GM21619 (cell line): ENCODE results near the gene TMEM218.

Experiments used
- ATAC-seq: cut with Tn5 transposase; IDR thresholded peaks from one replicate; pipeline ENCODE4 v1.9.1; 2021; ENCODE audit not compliant: unreplicated experiment

TMEM218 gene

DNA sequence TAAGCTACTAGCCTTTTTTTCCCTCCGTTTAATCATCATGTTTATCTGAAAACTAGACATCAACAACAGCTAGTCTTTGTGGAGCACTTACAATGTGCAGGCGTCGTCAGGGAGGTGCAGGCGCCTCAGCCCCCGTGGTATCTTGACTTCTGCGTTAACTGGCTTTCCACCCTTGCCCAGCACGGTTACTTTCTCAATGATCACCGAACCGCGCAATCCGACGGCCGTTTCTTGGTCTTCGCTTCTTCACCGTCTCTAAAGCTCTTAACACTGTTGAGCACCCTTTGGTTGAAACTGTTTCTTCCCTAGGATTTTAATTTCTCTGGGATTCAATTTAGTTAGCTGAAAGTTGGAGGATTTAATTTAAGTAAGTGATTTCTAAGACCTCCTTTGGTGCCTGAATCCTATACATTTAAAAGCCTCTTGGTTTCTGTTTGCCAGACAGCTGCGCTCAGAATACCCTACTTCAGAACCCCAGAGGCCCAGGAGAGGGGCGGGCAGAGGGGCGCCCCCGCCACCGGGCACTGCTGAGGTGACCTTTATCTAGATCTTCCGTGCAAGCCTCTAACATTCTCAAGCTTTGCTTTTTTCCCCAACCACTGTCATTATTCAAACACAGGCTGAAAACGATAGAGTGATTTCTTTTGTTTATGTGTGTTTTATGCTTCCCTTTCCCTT, 18.0 kb upstream of the TMEM218 start:
- ATAC-seq = no peak

DNA sequence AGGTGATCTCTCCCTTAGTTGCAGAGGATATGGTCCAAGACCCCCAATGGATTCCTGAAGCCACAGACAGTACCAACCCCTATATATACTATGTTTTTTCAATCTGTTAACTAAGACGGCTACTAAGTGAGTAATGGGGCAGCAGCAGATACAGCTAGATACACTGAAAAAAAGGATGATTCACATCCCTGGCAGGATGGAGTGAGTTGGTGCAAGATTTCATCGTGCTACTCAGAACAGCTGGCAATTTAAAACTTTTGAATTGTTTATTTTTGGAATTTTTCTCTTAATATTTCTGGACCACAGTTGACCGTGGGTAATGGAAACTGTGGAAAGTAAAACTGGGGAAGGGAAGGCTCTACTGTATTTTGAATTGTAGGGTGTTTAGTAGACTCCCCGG, 17.0 kb upstream of the TMEM218 start:
- no peak for ATAC-seq

DNA sequence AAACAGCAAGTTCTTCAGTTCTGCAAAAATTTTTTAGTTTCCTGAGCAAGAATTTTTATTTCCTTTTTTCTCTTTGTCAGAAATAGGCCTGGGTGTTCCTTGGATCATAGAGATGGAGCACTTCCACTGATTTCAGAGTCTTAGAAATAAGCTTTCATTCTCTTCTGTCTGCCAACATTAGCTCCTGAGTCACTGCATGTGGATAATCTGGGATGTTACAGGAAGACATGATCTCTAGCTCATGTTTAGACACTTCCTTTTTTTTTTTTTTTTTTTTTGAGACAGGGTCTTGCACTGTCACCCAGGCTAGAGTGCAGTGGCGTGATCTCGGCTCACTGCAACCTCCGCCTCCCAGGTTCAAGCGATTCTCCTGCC, 13.2 kb upstream of the TMEM218 start:
- no peak for ATAC-seq

DNA sequence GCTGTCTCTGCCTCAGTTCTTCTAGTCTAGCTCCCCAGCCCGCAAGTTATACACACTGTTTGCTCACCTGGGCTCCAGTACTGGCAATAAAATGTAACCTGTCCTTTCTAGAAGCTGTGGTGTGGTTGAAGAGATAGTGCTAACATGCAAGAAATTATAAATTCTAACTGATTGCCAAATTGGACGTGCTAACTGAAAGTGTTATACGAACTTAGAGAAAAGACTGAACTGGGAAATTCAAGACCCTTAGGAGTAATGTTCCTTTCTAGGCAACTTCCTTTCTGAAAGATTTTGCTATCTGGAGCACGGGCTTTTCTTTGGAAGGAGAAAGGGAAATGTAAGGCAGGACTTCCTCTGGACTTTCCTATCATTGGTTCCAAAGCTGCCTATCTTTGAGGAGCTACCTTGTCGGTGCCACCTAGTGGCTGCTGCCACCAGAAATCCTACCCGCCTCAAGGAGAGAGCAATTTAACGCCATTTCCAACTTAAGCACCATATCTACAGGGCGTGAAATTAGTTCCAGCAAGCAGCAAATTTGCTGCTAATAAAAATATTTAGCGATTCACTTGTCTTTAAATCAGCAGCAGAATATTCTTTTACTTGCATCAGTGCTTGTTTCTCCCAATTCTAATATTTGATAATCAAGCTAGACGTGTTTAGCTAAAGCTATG, 12.7 kb upstream of the TMEM218 start:
- peak; percentile 89 for ATAC-seq

DNA sequence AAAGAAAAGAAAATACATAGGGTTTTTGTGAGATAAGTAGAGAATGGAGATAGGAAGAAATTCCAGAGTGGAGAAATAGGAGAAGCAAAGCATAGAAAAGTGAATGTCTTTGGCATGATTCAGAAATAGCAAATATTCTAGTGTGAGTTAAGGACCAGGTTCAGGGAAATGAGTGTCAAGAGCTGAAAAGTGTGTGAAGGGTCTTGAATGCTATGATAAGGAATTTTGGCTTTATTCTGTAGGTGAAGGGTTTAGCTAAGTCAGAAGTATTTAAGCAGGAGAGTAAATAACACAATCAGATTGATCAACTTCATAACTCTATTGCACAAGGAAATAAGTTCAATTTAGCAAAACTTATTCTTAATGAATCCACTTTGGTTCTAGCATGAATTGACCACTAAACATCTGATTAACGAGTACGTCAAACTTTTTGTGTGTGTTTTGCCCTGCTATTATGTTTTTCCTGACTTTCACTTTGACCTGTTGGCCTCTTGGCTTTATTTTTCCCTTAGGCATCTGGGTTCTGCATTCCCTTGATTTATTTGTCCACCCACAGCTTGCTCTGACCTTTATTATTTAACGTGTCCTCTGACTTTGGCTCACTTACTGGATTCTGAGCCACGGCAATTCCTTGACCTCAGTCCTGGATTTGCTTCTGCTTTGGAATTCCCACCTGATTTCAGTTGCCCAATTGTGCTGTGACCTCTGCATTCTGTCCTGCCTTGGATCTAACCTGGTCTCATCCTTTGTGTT, 11.9 kb upstream of the TMEM218 start:
- no peak for ATAC-seq

DNA sequence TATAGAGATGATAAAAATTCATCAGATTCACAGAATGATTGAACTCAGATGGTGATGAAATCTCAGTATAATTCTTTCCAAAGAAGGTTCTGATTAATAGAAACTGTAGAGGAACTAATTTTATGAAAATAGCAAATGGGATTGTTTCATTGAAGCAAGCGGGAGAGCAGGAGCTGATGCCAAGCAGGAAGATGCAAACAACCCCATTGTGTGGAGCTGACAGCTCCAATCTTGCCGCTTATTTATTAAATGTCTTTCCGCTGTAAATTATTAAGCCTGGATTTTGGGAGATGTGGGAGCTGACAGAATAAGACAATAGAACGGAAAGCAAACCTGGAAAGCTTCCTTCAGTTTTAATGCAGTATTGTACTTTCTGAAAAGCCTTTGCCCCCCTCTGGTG, 6.0 kb upstream of the TMEM218 start:
- no peak for ATAC-seq

DNA sequence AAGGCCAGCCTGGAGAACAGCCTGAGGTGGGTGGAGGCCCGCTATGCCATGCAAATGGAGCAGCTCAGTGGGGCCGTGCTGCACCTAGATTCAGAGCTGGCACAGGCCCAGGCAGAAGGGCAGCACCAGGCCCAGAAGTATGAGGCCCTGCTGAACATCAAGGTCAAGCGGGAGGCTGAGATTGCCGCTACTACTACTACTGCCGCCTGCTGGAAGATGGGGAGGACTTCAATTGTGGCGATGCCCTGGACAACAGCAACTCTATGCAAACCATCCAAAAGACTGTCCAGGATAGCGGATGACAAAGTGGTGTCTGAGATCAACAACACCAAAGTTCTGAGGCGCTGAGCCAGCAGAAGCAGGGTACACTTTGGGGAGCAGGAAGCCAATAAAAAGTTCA, 3.1 kb upstream of the TMEM218 start:
- ATAC-seq = no peak

DNA sequence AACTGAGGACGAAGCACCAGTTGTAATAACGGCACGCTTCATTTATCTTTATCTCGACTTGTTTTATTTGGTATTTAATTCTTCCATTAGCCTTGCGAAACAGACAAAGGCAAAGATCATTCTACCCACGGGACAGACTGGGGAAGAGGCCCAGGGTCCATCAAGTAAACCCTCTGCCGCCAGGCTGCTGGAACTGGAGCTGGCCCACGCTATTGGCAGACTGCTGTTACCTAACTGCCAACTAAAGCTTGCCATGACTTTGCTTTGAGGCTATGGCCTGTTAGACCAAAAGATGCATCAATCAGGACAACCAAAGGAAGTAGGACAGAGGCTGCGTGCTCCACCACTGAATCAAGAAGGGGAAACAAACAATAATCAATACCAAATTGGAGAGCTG, 780 bp upstream of the TMEM218 start:
- ATAC-seq = no peak

DNA sequence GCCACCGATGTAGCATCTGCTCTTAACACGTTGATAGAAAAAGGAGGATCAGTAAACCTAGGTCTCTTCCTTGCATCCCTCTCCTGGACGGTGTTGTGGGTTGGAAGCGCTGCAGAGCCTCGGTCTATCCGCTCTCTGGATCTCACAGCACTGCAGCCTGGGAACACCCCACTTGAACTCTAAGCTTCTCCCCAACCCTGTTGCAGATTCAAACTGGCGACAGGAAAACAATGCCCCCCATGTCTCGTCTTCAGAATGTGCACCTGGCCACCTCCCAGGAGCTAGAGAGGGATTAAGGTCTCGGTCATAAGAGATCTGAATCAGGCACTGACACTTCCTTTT, 454 bp downstream of the TMEM218 start:
- no peak for ATAC-seq

DNA sequence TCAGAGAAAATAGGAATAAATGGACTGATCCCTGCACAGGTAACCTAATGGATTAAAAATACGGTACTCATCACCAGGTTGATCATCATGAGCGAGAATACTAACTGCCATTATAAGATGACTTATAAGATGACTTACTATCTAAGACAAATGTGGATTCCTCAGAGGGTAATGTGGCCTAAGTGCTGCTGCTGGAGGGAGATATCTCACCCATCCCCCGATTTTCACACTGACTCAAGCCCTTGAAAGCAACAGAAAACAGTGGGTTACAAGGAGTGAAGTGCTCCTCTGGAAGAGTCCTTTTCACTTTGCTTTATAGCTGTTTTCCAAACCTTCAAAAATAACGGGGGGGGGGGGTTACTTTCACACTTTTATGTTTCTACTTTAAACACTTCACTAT, 920 bp downstream of the TMEM218 start:
- no peak for ATAC-seq

DNA sequence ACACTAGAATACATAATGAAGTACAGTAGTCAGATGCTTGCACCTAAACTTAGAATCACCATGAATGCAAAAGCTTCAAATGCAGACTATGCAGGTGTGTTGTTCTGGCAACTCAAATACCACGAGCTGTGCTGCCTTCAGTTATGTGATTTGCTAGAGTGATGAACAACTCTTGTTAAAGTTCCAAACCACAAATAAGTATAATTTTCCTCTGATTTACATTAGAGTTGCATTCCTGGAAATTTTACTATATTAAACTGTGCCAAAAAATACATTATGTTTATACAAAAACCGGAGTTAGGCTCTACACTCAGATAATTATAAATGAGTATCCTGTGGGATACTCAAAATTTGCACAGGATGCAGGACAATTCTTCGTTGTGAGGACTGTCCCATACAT, 3.0 kb downstream of the TMEM218 start:
- ATAC-seq = no peak

DNA sequence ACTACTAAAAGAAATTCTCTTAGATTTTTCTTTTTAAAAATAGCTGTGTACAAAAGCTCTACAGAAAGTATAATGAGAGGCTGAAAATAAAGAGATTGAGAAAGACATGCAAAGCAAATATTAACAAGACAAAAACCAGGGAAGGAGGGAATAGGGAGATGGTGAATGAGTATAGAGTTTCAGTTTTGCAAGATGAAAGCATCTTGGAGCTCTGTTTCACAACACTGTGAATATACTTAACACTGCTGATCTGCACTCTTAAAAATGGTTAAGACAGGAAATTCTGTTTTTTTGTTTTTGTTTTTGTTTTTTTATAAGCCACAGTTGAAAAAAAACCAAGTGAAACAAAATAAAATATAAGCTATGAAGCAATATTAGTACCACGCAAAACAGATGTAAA, 5.5 kb downstream of the TMEM218 start:
- peak; percentile 50 for ATAC-seq

DNA sequence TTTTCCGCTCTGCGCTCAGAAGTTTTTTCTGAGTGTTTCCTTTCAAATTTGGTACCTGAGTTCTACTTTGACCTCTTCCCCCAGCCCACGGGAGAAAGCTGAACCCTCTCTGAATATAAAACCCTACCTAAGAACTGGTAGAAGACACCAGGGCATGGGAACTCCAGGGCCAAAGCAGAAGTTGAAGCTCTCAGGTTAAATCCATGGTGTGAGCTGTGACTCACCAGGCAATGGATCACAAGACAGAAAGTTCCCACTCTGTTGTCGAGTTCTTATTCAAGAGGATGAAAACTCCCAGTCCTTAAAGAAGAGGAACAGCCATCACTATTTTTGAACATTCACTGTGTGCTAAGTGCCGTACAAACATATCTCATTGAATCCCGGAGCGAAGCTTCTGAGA, 8.9 kb downstream of the TMEM218 start:
- ATAC-seq = no peak

DNA sequence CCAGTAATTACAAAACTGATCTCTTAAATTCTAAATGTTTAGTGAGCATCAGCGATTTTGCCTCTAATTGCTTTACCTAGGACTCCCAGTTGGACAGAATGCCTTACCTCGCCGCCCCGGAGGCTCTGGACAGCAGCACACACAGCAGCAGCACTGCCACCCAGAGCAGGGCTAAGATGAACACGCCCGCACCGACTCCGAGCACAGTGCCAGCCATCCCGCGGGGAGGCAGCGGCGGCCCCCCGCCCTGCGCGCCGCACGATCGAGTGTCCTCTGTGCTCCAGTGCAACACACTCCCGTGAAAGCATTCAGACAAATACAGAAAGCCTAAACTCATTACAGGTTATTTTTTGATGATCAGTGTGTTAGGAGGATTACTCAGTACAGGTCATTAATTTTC, 9.4 kb downstream of the TMEM218 start:
- ATAC-seq = no peak

DNA sequence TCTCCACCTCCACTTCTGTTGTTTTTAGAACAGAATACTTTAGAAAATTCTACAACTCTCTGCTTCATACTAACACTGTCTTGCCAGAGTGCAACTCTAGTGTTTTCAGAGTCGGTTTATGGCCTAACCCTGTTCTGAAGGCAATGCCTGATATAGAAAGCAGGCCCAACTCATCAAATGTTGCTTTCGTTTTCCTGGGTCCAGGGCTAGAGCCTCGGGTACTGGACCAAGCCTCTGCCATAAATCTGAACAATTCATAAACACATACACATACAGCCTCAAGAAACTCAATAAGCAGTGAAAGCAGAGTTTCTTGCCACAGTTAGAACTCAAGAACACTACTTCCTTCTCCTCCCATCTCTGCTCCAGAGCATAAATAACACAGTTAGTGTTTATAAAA, 9.8 kb downstream of the TMEM218 start:
- ATAC-seq = no peak

DNA sequence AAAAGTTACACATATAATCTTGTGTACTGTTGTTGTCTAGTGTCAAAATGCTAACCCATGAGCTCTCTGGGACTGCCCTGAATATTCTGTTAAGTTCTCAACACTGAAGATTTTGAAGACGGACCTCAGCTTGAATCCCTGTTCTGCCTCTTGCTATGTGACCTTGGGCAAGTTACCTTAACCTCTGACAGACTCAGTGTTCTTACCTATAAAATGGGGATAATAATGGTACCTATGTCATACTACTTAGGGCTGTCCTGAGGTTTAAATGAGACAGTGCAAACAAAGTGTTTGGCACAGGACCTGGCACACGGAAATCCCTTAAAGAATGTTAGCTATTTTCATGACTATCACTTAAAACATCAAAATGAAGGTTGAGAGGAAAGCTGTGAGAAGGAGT, 11.3 kb downstream of the TMEM218 start:
- no peak for ATAC-seq

DNA sequence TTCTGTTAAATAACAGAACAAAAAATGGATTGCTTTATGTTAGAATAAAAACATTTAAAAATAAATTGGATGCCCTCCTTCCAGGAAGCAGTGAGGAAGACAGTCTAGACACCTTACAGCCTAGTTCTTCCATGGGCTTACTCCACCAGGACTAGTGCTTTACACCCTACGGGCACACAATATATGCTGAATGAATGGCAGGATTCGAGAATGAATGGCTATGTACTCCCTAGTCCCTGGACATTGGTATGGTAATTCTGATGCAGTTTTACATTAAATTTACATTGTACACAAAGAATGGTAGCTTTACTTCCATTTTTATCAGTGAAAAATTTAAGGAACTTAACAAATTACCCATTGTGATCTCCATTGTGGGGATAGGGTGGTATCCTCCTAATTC, 16.7 kb downstream of the TMEM218 start:
- no peak for ATAC-seq

DNA sequence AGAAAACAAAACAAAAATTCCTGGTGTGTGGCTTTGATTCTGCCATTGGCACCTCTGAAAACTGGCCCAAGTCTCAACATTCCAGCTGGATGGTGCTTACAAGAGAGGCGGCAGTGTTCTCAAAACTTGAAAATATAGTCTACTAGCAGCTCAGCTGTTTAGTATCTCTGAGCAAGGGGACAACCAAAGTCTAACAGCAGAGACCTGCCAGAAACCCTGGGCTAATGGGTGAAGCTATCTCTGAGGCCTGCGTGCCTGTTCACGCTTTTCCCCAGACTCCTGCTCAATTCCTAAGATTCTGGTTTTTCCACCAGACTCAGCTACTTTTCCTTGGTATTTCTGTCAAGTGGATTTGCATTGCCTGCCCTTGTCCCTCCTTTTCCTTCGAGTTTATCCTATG, 17.9 kb downstream of the TMEM218 start:
- no peak for ATAC-seq

DNA sequence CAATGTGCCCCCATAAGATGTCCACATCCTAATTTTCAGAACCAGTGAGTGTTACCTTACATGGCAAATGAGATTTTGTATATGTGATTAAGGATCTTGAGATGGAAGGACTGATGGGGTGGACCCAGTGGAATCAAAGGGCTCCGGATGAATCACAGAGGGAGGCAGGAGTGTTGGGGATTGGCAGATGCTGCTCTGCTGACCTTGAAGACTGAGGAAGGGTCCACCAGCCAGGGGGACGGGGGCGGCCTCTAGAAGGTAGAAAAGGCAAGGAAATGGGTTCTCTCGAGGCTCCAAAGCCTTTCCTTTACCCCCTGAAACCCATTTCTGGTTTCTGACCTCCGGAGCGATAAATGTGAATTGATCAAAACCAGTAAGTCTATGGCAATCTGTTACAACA, 18.8 kb downstream of the TMEM218 start:
- ATAC-seq = no peak

DNA sequence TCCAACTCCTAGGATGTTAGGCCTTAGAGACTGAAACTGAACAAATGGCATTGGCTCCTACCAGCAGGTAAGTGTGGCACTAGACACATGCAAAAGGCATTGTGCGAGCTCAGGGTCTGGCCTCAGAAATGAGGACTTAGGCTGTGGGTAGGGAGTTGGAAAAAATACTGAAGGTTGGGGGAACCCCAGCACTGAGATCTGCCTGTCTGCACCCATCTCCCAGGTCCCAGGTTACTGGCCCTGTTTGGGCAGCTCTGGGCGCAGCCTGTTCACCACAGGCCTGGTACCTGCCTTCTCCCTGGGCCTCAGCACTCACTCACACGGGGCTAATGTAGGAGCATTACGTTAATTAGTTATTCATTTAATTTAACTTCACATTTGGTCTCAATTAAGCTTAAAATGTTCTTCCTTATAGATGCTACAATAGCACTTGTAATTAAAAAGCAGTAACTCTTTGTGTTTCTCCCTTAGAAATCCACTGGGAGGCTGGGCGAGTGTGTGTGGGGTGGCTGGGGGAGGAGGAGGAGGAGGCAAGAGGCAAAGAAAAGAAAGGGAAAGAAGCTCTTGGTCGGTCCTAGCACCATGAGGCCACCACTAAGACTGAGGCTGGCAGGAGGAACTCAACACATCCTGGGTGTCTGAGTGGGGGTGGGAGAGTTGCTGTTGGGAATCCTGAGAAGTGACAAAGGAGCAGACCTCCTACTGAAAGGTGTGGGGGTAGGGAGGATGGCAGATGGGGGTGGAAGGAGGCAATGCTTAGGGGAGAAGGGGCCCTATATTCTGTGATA, 19.4 kb downstream of the TMEM218 start:
- ATAC-seq = no peak

DNA sequence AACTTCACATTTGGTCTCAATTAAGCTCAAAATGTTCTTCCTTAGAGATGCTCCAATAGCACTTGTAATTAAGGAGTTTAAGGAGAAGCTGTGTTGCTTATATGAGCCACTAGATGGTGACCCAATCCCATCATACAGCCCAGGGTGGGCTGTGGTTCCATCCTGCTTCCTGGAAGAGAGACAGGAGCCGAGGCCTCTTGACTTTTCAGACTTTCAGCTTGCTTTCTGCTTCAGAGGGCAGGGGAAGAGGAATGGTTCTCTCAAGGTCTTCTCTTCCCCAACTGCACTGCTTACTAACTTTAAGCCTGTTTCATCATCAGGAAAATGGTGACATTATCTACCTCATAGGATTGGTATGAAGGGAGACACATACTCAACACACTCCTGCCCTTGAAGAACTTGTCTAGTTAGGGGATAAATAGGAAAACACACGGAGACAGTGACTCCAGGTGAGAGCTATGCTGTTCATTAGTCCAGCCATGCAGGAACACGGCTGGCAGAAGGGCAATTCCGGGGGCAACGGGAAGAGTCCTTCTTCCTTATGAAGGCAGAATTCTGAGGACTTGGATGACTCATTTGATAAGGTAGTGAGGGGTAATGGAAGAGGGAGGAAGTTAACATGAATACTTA, 20.1 kb downstream of the TMEM218 start:
- peak; percentile 56 for ATAC-seq
